Lung microvascular endothelial cell (primary cell): Measurements from ENCODE around the gene IL17A. TPM values are rescaled to one million over a fixed set of nuclear protein-coding genes. Genes with fewer than 3 reads are reported as not detected.
"Not testable (repeated sequence)": the region's sequence is repeated elsewhere in the genome, so short reads cannot be mapped to it uniquely, and the experiment has no call there.

ENCODE experiments used
- DNase-seq, 2 donors: peaks; one replicate each; pipeline versions ENCODE4 v3.0.0 to v3.0.0-alpha.2; 2010; ENCODE audit warnings: low read depth in 2 of 2
- total RNA-seq: library from RNA; depleted of rRNA; stranded (reverse); fragments of >200 nt; gene quantifications from 2 replicates; pipeline ENCODE4 v1.2.1, GENCODE V29; 2014

The IL17A gene
- total RNA-seq, 1 donor from 2014 or later: not detected

DNA sequence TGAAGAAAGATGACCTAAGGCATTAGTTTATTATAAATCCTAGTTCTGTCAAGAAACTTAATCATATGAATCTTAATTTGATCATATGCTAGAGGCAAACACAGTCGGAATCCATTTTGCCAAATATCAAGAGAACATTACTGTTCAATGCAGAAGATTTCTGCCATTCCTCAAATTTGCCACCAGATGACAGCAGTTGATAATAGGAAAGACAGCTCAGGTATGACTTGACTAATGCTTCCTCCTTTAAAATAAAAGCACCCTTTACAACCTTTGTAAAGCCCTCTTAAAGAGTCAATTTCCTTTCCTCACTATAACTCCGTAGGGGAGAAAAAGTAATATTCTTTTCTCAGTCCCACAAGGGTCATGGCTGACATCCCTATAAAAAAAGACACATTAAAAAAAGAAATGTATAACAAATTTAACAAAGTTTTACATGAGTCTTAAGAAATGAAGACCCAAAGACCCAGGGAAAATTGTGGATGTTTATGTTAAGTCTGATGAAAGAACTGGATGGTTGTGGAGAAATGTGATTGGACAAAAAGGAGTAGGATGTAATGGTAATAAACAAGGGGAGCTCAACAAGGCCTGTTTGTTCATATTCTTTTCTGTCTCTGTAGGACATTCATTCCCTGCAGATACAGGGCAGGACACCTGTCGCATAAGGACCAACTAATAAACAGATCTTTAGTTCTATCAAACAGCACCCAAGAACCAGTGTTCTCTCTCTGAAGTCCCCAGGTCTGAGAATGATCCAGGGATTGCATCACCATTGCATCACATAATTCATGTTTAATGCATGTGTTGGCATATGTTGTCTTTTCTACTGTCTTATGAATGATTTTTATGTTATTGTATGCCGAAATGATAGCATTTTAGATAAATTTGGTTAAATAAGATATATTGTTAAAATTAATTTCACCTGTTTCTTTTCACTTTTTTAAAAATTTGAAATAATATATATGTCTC, 23.0 kb upstream of the IL17A start:
- DNase-seq: peak; percentile 51 to 58

GRCh38 chr6:52164319-52165094, 21.7 kb upstream of the IL17A start:
- no peak for DNase-seq

GRCh38 chr6:52167267-52167666, 18.9 kb upstream of the IL17A start:
- no peak for DNase-seq

DNA sequence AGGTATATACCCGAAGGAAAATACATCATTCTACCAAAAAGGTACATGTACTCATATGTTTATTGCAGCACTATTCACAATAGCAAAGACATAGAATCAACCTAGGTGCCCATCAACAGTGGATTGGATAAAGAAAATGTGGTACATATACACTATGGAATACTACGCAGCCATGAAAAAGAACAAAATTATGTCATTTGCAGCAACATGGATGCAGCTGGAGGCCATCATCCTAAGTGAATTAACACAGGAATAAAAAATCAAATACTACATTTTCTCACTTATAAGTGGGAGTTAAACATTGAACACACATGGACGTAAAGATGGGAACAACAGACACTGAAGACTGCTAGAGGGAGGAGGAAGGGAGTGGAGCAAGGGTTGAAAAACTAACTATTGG, 17.8 kb upstream of the IL17A start:
- DNase-seq: not testable (repeated sequence)

DNA sequence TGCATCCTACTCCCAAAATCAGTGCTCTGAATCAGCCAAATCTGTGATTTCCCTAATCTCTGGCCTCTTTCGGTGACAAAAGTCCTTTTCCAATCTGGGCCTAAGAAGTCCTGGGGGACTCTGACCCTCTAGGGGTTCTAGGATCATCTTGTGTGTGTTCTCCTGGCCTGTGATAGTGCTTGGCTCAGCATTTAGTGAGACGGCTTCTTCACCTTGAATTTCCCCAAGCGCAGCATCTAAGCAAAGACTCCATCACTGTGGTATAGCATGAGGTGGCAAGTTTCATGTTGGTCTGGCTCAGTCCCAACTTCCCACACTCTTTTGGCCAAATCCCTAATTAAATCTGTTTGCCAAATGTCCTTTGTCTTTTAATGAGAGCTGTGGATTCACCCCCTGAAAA, 12.1 kb upstream of the IL17A start:
- no peak for DNase-seq

DNA sequence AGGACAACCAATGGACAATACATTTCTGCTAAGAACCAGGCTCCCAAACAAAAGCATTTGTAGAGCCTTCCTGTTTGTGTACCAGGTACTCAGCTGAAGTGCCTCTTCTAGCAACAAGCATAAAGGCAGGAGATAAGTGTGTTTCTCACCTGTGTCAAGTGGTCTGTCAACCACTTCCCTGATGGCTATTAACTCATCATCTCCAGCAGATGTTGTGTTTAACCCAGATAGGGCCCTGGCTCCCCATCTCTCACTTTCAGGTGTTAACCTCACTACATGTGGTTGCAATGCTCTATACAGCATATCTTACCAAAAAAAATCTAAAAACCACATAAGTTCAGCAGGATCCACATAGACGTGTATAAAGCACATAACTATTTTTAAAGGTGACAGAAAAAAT, 9.6 kb upstream of the IL17A start:
- no peak for DNase-seq

GRCh38 chr6:52177961-52178360, 8.2 kb upstream of the IL17A start:
- no peak for DNase-seq

GRCh38 chr6:52180787-52181558, 5.2 kb upstream of the IL17A start:
- DNase-seq: no peak

DNA sequence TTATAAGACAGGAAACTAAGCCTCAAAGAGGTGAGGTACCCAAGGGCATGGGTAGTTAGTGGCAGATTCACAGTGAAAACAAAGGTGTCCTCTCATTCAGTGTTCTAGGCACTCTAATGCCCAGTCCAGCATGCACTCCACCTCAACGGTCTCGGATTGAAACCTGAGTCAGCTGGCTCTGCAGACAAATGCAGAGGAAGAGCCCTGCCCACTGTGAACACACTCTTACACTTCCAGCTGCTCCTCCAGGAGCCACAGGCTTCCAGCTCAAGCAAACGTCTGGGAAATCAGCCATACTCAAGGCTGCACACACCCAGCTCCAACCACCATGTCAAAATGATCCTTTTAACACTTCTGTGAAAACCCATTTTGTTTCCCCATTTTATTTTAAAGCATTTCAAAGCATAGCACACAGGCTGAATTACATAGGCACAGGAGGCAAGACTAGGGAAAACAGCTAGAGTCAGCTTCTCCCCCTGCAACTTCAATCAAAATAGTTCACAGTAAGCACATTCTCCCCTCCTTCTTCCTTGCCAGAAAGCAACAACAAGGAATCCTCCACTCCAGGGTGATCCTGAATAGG, 3.0 kb upstream of the IL17A start:
- DNase-seq: no peak

- no peak for DNase-seq
These were observed 305 bp downstream of the IL17A start for GRCh38 chr6:52186480-52186879.

DNA sequence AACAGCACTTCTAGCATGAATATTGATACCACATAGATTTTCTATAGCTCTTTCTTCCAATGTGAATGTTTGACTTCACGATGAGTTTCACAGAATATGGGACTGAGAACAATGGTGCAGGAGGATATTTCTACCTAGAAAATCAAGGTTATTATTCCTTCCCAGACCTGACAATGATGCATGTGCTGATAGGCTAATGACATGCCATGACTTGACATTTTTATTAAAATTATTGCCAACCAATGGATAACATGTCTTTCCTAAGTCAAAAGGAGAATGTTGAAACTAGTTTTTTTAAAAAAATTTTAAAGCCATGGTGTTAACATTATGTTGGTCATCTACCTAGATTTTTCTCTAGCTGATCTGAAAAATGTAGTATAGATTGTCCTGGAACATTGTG, 923 bp downstream of the IL17A start:
- DNase-seq: no peak

GRCh38 chr6:52189974-52190373, 3.8 kb downstream of the IL17A start:
- DNase-seq: no peak

GRCh38 chr6:52190409-52190808, 4.2 kb downstream of the IL17A start:
- DNase-seq: no peak

DNA sequence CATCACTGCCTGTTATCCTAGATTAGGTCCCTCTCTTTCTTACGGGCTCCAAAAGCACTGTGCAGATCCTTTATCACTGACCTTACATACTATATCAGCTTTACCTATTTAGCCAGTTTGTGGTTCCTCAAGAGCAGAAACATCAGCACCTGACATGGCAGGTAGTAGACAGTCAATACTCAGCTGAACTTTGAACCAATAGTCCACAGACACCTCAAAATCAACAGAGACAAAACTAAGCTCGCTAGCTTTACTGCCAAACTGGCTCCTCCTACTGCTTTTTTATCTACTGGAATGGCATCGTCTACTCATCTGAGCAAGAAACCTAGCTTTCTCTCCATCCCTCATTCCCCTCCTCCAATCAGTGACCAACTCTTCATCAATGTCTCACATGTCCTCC, 5.6 kb downstream of the IL17A start:
- DNase-seq: no peak

- no peak for DNase-seq
These were observed 9.7 kb downstream of the IL17A start for GRCh38 chr6:52195886-52196285.

- not testable (repeated sequence) for DNase-seq
These were observed 13.9 kb downstream of the IL17A start for GRCh38 chr6:52200088-52200487.

DNA sequence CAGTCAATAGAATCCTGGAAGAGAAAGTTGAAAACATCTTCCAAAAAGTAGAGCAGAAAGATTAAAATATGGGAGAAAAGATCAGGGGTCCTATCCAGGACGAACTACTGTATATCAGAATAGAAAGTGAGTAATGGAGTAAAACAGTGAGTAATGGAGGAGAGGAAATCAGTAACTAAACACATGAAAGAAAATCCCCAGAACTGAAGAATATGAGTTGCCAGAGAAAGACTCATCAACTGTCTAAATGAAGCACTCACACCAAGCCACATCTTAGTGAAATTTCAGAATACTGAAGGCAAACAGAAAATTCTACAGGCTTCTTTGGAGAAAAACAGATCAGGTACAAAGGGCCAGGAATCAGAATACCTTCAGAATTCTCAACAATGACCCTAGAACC, 14.9 kb downstream of the IL17A start:
- DNase-seq: no peak

DNA sequence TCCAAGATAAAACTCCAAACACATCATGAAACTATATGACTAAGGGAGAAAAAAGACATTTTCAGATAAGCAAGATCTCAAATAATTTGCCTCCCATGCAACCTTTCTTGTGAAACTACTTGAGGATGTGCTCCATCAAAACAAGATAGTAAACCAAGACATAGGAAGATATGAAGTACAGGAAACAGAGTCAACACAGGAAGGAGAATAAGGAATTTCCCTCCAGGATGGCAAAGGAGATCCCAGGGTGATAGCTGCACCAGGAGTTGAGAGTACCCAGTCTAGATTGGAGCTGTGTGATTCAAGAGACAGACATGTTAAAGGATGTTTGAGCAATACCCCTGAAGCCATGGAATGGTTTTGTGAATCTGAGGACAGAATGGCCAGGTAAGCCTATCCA, 15.3 kb downstream of the IL17A start:
- DNase-seq: no peak

DNA sequence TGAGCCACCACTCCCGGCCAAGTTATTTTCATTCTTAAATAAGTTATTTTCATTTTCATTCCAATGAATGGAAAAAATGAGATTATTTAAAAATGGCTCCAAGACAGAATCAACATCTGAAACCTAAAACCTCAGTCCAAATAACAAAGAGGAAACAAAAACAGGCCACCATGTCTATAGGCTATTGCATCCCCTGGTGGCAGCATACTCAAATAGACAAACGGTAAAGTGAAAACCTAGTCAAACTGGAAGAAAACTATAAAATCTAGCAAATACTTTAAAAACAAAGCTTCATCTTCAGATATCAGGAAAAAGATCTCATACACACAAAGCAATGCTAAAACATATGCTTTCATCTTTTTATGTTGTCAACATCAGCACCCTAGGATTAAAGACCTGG, 20.9 kb downstream of the IL17A start:
- DNase-seq: no peak

DNA sequence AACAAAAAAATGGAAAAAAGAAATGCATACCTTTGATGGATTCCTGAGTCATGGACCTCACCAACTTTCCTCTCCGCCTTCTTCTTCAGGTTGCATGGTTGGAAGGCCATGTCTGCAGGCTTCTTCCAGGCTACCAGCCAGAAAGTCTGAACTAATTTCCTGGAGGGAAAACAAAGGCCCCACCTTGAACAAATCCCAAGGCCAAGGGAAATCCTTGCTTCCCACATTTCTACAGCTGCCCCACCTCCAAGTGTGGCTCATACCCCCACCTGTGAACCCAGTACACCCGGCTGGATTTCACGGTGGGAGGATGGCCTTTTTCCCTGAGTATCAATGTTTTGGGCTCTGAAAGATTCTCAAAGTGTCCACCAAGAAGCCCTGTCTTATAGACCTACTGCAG, 22.4 kb downstream of the IL17A start:
- DNase-seq: peak in 1 of 2 donors; percentile 23

DNA sequence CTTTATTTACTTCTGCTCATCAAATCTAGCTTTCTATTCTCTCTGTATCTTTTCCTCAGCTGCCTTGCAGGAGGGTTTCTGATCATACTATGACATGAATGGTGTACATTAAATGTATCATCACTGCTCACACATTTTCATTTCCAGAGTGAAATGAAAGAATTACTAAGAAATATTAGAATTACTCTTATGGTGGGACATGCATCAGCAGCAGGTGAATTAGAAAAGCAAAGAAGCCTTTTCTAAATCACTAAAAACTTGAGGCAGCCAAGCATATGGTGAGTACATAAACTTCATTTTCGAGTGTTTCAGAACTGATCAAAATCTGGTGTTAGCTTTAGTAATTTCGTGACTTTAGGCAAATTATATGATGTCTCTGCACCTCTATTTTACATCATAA, 23.6 kb downstream of the IL17A start:
- no peak for DNase-seq

DNA sequence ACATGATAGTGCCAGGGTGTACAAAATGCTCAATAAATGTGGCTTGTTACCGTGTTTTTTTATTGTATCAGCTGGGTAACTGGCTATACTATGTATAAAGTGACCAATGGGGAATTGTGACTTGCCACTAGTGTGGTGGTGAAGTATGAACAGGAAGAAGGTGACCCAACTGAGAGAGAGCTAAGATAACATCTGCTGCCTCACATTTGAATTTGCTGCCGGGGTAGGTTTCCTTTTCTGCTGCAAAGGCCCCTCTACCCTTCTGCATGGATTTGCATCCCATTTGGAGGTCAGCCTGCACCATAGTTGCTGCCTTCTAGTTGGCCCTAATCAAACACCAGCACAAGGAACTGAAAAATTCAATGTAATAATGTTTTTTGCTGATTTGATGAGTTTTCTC, 24.1 kb downstream of the IL17A start:
- no peak for DNase-seq
